ENCODE data around the gene FBXL7.
A peak's percentile ranks its signal among the peaks of the same experiment; 100 is the strongest.

Gene FBXL7

GRCh38 chr5:15763754-15764153 is 263.8 kb downstream of the FBXL7 start:
- DNase-seq (ENCODE audit: low read depth in 2 of 2): peak; percentile 10 to 27
- no peak for TF ChIP-seq CTCF (IDR thresholded peaks at IDR 0.05; ENCODE audit: low read depth, low read length)

GRCh38 chr5:15768936-15769335 is 269.0 kb downstream of the FBXL7 start:
- no peak for DNase-seq (ENCODE audit: low read depth in 2 of 2)
- H3K4me3 ChIP-seq (replicated peaks in 1 of 2; ENCODE audit: low read depth in 2 of 2, low read length in 2 of 2): no peak overlapping the region
- no peak for TF ChIP-seq CTCF (IDR thresholded peaks at IDR 0.05; ENCODE audit: low read depth, low read length)

More at GRCh38 chr5:15763754-15764153, 263.8 kb downstream of the FBXL7 start:
- no peak overlapping the region for H3K4me3 ChIP-seq (replicated peaks in 1 of 2; ENCODE audit: low read depth in 2 of 2, low read length in 2 of 2)

DNA sequence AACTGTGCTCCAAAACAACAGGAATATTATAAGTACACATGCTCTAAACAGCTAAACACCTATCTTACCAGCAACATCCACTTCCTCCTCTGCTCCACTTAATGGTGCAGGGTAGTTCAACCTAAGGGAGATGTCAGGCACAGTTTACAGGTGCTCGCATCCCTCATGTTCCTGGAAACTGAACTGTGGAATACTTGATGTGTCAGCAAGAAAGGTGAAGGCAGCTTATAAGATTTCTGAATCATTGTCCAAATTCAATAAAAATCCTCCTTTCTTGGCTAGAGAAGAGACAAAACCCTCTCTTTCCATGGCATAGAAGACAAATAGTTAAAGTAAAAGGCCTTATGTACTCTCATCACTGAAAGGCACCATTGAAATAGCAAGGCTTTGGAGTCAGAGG is 272.2 kb downstream of the FBXL7 start:
- no peak overlapping the region for H3K4me3 ChIP-seq (replicated peaks in 1 of 2; ENCODE audit: low read depth in 2 of 2, low read length in 2 of 2)
- DNase-seq (ENCODE audit: low read depth in 2 of 2): no peak
- no peak for TF ChIP-seq CTCF (IDR thresholded peaks at IDR 0.05; ENCODE audit: low read depth, low read length)

DNA sequence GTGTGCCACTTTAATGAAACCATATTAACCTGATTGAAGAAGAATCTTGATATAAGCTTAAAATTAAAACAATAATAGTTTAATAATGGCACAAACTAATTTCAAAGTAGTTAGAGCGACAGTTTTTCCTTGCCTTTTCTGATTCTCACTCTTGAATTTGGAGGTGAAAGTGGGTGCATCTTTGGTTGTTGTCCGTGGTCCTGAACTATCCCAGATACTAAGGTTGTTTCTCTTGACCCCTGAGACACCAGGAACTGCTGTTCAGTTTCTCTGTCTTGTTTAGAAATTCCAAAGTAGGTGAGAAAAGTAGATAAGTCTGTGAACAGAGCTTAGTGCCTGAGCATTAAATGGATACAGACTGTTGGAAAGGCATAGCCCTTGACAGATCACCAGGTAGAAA is 274.7 kb downstream of the FBXL7 start:
- TF ChIP-seq CTCF (IDR thresholded peaks at IDR 0.05; ENCODE audit: low read depth, low read length): no peak
- H3K4me3 ChIP-seq (replicated peaks in 1 of 2; ENCODE audit: low read depth in 2 of 2, low read length in 2 of 2): no peak overlapping the region
- DNase-seq (ENCODE audit: low read depth in 2 of 2): no peak

GRCh38 chr5:15776346-15776745 is 276.4 kb downstream of the FBXL7 start:
- H3K4me3 ChIP-seq (replicated peaks in 1 of 2; ENCODE audit: low read depth in 2 of 2, low read length in 2 of 2): no peak overlapping the region
- DNase-seq (ENCODE audit: low read depth in 2 of 2): no peak
- no peak for TF ChIP-seq CTCF (IDR thresholded peaks at IDR 0.05; ENCODE audit: low read depth, low read length)

DNA sequence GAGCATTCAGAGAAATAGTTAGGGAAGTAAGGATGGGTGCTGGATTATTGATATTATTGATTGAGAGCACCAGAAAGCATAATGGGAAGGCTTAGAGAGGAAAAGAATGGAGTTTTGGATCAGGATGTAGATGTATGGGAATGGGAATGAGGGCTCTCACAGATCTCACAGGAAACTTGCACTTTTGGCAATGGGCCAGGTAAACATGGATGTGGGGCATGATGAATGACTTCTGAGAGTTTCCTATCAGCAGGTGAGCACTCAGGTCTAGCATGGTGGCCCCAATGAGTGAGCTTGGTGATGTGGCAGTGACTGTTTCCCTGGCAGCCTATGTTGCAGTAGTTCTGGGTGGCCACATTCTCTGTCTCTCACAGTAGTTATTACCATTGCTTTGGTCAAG is 283.8 kb downstream of the FBXL7 start:
- no peak for TF ChIP-seq CTCF (IDR thresholded peaks at IDR 0.05; ENCODE audit: low read depth, low read length)
- no peak overlapping the region for H3K4me3 ChIP-seq (replicated peaks in 1 of 2; ENCODE audit: low read depth in 2 of 2, low read length in 2 of 2)
- no peak for DNase-seq (ENCODE audit: low read depth in 2 of 2)

- no peak for DNase-seq (ENCODE audit: low read depth in 2 of 2)
- H3K4me3 ChIP-seq (replicated peaks in 1 of 2; ENCODE audit: low read depth in 2 of 2, low read length in 2 of 2): no peak overlapping the region
- no peak for TF ChIP-seq CTCF (IDR thresholded peaks at IDR 0.05; ENCODE audit: low read depth, low read length)
Observed at GRCh38 chr5:15785531-15785981, 285.6 kb downstream of the FBXL7 start.
